Airway epithelial cell (primary cell): ENCODE results near the gene IDI2. TPM values are rescaled to one million over a fixed set of nuclear protein-coding genes. Genes with fewer than 3 reads are reported as not detected.

Experiments used
- total RNA-seq: library from RNA; depleted of rRNA; stranded (reverse); fragments of >200 nt; gene quantifications from 2 replicates; pipeline ENCODE4 v1.2.3, GENCODE V29; 2015

The IDI2 gene
- total RNA-seq, result not detected in 2 replicates

GRCh38 chr10:1025683-1026082 lies at the start of gene IDI2:
Gene IDI2, minus strand, starts transcription at chr10:1025859. Its CDS starts 1,136 bp downstream, at chr10:1024723.

GRCh38 chr10:1056326-1057105 lies 30.9 kb upstream of the IDI2 start, which contains the start of gene WDR37:
Gene WDR37, plus strand, starts transcription at chr10:1056385. Its CDS starts 15,771 bp downstream, at chr10:1072156.

DNA sequence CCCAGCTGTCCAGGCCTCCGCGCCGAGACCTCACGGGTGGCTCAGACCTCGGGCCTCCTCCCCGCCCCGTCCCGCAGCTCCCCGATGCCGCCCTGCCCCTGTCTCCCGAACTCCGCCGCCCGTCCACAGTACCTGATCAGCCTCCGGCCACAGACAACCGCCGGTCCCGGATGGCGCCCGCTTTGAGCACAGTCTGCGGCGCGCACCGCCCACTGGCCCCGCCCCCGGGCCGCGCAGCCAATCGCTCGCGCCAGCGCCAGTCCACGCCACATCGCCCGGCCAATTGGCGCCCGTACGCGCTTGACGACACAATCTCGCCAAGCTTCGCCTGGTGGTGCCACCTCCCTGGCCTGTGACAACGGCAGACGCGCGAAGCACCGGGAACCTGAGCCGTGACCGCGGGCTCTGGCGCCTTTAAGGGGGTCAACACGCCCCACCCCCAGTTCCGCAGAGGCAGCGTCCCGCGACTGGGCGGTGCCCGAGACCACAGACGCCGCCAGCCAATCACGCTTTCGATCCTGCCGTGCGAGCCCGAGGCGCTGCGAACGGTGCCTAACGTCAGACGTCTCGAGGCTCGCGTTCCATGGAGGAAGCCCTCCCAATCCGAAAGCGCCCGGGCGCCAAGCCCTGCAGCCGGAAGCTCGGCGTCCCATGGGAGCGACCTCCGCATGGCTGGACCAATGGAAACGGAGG lies 23.2 kb upstream of the IDI2 start, which contains the start of gene IDI1:
Gene IDI1 (minus strand): TSS at position 388 of the 693 bp plus-strand sequence. CDS start 116 bp downstream, at position 272.

DNA sequence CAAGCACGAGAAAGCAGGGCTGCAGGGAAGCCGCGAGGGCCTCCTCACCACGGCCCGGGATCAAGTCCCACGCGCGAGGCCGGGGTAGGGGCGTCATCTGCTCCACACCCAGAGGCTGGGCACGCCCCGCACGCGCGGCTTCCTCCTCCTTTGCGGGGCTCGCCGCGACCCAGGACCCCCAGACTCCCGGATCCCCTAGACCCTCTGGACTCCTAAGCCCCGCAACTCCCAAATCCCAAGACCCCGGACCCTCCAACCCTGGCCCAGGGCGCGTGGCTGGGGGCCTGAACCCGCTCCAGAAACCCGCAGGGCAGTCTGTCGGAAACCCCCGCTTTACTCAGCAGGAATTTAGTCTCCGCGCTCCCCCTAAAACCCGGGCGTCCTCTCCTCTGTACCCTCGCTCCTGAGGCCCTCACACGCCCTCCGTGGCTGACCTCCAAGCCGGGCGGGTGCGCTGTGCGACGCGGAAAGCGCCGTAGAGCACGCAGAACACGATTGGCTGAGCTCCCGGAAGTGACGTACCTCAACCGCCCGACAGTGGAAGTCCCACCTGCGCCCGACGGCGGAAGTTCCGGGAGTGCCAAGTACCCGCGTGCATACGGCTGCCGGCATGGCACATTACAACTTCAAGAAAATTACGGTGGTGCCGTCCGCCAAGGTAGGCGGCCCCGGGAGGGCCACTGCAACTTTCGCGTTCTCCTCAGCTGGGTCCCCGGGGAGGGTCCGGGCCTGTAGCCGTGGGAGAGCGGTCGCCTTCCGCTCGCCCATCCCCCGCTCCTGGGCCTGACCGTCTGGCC lies 37.6 kb downstream of the IDI2 start, which contains the start of gene GTPBP4:
Gene GTPBP4 (plus strand): TSS at position 565 of the 797 bp plus-strand sequence. CDS start 46 bp downstream, at position 611.

Other genes starting within 250 kb of the IDI2 start
- gene LARP4B, start 94.2 kb downstream of the IDI2 start, total RNA-seq, result 32.7 and 44.6 TPM in 2 replicates
- 51.5 and 94.2 TPM in 2 replicates for gene GTPBP4, start 37.4 kb downstream of the IDI2 start, total RNA-seq
- gene IDI1, start 23.3 kb upstream of the IDI2 start, total RNA-seq, result 107 and 149 TPM in 2 replicates
- gene WDR37, start 30.5 kb upstream of the IDI2 start, total RNA-seq, result 6.9 and 11.3 TPM in 2 replicates